Vagina (tissue), 2 donors: ENCODE data around the gene ARHGEF38.

ENCODE experiments used
- POLR2A ChIP-seq, 2 donors: fragments of 450-650 bp; IDR thresholded peaks; one replicate each; pipeline ENCODE4 v1.6.1; 2017; ENCODE audit warnings: antibody characterized with exemption in 2 of 2, mild to moderate bottlenecking in 2 of 2, moderate library complexity in 2 of 2
- POLR2AphosphoS5 ChIP-seq, 2 donors: sonication (generic); formaldehyde crosslinking; IDR thresholded peaks; one replicate each; pipeline ENCODE4 v1.9.0; 2017; ENCODE audit warnings: antibody characterized with exemption in 2 of 2, mild to moderate bottlenecking in 2 of 2, low read depth in 1 of 2; ENCODE audit not compliant: insufficient read depth in 1 of 2
- TF ChIP-seq, protein P1 (sequence below), 3 experiments: fragments of 450-650 bp in 2 of 3; fragments of 200-600 bp in 1 of 3; sonication (generic) in 1 of 3; IDR thresholded peaks; one replicate each; pipeline ENCODE4 v1.5.1; 2017 to 2019; ENCODE audit warnings: antibody characterized with exemption in 3 of 3, mild to moderate bottlenecking in 2 of 3, moderate library complexity in 2 of 3

DNA sequence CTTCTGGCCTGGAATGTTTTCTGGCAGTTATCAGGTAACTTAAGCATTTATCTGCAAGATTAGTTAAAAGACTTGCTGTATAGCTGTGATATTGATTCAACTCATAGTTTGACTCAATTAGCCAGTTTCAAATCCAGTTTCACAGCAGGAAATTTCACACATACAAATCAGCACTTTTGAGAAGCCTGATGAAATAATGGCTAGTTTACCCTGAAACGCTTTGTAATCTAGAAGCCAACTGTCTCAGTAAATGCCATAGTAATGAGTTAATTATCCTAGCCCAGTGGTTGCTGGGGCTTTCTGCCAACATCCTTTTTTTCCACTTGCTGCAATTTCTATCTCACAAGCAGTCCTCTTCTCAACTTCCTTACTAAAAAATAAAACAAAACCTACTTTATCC, 53.1 kb downstream of the ARHGEF38 start:
- TF ChIP-seq, protein P1, sequence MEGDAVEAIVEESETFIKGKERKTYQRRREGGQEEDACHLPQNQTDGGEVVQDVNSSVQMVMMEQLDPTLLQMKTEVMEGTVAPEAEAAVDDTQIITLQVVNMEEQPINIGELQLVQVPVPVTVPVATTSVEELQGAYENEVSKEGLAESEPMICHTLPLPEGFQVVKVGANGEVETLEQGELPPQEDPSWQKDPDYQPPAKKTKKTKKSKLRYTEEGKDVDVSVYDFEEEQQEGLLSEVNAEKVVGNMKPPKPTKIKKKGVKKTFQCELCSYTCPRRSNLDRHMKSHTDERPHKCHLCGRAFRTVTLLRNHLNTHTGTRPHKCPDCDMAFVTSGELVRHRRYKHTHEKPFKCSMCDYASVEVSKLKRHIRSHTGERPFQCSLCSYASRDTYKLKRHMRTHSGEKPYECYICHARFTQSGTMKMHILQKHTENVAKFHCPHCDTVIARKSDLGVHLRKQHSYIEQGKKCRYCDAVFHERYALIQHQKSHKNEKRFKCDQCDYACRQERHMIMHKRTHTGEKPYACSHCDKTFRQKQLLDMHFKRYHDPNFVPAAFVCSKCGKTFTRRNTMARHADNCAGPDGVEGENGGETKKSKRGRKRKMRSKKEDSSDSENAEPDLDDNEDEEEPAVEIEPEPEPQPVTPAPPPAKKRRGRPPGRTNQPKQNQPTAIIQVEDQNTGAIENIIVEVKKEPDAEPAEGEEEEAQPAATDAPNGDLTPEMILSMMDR (IDR thresholded peaks at IDR 0.05): no peak
- TF ChIP-seq POLR2A (IDR thresholded peaks at IDR 0.05) (no peak), POLR2AphosphoS5 (IDR thresholded peaks at IDR 0.05; ENCODE audit: insufficient read depth in 1 of 2, low read depth in 1 of 2) (no peak)
